GM18502 (cell line): Measurements from ENCODE around the gene ZNF526.

Source experiments
- ATAC-seq: cut with Tn5 transposase; IDR thresholded peaks from one replicate; pipeline ENCODE4 v1.9.1; 2021; ENCODE audit warnings: mild to moderate bottlenecking; ENCODE audit not compliant: unreplicated experiment, poor library complexity

ZNF526 gene, protein sequence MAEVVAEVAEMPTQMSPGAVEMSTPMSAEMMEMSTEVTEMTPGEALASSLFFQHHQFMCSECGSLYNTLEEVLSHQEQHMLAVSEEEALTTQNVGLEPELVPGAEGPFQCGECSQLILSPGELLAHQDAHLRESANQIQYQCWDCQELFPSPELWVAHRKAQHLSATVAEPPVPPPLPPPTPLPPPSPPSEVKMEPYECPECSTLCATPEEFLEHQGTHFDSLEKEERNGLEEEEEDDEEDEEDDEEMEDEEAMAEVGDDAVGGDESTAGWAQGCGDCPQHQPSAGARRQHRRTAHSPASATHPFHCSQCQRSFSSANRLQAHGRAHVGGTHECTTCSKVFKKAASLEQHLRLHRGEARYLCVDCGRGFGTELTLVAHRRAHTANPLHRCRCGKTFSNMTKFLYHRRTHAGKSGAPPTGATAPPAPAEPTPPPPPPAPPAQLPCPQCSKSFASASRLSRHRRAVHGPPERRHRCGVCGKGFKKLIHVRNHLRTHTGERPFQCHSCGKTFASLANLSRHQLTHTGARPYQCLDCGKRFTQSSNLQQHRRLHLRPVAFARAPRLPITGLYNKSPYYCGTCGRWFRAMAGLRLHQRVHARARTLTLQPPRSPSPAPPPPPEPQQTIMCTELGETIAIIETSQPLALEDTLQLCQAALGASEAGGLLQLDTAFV

DNA sequence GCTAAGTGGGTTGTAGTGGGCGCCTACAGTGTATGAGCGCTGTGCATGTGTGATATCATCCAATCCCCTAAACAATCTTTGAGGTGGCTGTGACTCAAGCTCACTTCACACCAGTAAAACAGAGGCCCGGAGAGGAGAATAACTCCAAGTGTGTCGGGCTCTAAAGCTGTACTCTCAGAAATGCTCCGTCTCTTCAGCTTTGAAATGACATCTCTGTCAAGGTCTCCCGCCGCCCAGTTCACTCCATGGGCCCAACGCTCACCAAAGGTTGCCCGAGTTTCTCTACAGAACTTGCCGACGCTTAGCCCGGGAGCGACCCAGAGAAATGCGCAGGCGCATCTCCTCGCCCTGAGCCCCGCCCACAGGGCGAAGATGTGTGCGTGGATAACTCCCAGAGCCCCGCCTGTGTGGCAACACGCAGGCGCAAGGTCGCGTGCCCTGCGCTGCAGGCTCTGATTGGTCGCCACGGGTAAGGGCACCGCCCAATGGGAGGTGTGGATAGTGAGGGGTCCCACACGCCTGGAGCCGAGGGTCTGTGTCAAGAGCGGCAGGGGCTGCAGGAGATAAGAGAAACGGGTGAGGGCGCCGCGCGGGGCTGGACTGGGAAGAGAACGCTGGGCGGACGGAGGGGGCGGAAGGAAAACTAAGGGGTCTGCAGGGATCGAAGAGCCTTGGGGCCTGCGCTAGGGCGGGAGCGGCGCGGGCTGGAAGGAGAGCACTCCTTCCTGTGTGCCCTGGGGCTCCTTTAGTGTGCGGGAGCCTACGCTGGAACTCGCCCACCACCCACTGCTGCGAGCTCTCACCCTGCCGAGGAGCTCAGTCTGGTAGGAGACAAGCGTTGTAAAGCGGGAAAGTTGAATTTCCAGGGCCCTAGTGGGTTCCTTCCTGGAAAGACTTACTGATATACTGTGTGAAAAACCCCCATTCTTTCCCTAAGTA, at the start of gene ZNF526:
TSS of gene ZNF526 (plus strand) at position 501 of the 939 bp plus-strand sequence. CDS start 4,092 bp downstream, outside the sequence.
- ATAC-seq, result peak; percentile 74

DNA sequence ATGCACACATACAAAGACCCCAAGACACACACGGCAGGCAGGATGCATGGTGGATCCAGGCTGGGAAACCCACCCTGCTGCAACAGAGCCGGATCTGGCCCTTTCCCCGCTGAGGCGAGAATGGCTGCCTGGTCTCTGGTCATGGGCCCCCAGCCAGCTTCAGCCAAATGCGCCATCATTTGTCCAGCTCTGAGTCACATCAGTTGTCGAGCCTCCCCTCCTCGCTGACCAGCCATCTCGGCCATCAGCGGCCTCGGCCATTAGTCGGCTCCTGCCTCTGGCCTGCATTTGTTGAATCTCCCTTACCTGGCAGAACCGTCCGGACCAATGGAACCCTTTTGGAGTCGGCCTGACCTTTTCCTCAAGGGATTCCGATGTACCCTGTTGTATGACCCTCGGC, 49.4 kb upstream of the ZNF526 start:
- no peak for ATAC-seq

DNA sequence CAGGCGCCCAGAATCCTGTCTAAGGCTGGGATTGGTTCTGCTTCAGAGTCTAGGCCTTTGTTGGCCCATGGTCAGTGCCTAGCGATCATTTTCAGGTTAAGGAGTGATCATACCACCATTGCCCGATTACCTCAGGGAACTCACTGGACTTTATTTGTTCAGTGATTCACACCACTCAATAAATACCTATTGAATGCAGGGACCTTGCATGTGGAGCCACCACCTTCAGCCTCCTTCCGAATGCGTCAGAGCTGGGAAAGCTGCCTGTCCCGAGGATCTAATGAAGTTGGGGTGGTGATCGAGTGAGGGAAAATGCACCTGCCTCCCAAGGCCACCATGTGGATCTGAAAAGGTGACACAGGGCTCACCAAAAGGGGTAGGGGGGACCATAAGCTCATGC, 47.9 kb upstream of the ZNF526 start:
- ATAC-seq, result no peak

DNA sequence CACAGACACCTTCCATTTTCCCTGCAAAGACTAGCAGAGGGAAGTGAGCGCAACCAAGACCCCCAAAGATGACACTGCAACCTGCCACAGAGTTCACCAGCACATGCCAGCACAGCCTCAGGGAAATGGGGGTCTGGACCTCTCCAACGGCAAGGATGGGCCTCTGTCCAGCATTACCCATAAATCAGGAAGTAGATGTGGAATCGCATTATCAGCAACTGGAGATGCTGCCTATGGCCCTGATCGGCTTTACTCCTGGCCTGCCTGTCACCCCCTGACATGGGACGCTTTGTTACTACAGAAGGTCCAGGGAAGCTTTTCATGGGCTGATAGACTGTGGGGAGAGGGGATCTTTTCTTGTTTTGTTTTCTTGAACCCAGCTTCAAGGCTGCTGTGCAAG, 46.4 kb upstream of the ZNF526 start:
- no peak for ATAC-seq

DNA sequence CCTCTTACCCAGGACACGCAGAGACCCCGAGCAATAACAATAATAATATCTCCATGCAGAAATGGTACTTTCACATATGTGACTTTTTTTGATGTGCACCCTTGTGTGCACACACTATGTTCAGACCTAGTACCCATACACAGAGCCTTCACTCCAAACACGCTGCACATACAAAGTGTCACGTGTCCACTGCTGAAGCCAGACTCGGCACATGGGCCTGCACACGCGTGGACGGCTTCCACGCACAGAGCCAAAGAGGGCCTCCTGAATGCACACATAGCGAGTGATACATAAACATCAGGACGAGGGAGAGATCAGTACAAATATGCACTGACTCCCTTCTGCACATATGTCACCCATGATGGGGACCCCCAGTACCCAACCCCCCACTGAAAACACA, 45.9 kb upstream of the ZNF526 start:
- no peak for ATAC-seq

DNA sequence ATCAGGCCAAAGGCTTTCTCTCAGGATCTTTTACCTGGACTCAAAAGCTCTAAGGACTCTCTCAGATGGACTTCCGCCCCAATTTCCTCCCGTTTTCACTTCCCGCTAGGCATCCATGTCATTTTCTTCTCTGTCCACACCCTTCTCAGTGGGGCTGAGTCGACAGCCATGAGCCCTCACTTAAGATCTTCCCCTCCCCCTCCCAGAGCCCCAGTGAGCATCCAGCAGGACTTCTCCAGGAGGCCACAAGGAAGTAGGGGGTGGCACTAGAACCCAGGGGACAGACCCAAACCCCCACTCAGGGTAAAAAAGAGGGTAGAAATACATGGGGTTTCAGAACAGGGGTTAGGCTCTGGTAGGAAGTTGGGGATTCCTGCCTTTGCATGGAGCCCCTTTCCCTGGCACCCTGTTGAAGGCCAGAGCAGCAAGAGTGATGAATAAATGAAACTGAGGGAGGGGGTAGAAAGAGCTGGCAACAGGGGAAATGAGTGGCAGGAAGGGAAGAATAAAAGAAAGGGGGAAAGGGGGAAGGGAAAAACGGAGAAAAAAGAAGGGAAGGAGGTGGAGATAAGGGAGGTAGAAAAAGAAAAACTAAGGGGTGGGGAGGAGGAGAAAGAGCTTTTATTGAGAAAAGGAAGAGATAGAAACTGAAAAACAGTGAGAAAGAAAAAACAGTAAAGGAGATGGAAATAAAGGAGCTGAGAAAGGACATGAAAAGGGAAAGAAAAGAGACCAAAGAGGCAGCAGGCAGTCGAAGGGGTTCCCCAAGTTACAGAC, 45.0 kb upstream of the ZNF526 start:
- no peak for ATAC-seq

DNA sequence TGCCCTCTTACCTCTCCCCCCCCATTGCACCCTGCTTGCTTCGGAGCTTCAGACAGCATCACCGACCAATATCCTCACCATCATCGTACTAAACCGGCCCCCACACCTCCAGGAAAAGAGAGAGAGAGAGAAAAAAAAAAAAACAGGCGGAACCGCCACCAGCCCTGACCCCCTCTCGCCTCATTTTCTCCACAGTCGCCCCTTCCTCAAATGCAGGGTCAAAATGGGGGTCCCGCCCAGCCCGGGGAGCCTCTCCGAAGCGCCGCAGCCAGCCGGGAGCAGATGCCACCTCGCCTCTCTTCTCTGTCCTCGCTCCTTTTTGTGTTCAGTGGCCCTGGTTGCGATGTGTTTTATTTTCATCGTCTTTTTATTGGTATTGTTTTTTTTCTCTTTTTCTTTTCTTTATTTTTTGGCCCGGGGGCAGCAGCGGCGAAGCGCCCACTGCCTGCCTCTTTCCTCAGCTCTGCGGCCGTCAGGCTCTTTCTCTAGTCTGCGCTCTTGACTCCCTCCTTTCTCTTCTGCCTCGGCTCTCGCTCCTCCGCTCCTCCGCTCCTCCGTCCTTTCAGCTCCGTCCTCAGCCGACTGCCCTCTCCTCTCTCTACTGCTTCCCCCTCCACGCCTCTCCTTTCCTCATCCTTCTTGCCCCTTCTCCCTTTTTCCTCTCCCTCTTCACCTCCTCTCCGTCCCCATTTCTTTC, 44.0 kb upstream of the ZNF526 start:
- ATAC-seq, result no peak

DNA sequence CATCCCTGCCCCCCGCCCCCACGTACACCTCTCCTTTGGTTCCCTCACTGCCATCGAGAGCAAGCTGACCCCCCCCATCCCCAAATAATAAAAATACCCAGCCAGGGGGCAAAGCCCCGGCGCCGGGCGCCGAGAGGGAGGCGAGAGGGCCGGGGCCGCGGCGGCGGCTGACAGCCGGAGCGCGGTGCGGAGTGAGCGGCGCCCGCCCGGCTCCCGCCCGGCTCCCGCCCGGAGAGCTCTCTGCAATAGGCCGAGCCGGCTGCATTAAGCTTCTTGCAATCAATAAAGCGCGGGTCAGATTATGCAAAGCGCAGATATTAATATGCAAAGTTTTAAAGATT, 43.5 kb upstream of the ZNF526 start:
- ATAC-seq, result no peak

DNA sequence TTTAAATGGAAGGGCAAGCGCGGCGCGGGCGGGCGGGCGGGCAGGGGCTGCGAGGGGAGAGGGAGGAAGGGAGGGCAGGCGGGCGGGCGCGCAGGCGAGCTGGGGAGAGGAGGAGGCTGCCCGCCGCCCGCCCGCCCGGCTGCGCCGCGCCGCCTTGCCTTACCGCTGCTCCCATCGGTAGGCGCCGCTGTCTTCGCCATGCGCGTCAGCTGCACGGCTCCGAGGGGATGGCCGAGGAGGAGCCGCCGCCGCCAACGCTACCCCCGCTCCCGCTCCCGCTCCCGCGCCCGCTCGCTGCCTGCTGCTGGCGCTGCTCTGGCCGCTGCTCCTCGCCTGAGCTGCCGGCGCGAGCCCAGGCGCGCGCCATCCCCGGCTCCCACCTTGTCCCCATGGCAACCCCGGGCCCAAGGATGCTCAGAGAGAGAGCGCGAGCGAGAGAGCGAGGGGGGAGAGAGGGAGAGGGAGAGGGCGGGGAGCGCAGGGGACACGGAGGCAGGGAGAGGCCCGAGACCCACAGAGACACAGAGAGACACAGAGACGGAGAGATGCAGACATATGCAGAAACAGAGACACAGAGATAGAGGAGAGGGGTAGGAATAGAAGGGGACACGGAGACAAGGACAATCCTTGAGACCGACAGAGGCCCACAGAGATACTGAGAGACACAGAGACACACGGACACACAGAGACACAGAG, 43.0 kb upstream of the ZNF526 start:
- ATAC-seq, result no peak

DNA sequence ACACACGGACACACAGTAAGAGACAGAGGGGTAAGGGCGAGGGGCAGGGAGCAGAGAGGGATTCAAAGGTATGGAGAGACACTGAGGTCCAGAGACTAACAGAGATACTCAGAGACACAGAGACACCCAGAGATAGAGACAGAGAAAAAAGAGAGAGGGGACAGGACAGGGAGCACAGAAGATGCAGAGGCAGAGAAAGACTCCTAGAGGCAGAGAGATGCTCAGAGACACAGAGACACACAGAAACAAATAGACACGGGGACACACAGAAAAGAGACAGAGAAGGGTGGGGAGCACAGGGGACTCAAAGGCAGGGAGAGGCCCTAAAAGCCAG, 42.5 kb upstream of the ZNF526 start:
- no peak for ATAC-seq

DNA sequence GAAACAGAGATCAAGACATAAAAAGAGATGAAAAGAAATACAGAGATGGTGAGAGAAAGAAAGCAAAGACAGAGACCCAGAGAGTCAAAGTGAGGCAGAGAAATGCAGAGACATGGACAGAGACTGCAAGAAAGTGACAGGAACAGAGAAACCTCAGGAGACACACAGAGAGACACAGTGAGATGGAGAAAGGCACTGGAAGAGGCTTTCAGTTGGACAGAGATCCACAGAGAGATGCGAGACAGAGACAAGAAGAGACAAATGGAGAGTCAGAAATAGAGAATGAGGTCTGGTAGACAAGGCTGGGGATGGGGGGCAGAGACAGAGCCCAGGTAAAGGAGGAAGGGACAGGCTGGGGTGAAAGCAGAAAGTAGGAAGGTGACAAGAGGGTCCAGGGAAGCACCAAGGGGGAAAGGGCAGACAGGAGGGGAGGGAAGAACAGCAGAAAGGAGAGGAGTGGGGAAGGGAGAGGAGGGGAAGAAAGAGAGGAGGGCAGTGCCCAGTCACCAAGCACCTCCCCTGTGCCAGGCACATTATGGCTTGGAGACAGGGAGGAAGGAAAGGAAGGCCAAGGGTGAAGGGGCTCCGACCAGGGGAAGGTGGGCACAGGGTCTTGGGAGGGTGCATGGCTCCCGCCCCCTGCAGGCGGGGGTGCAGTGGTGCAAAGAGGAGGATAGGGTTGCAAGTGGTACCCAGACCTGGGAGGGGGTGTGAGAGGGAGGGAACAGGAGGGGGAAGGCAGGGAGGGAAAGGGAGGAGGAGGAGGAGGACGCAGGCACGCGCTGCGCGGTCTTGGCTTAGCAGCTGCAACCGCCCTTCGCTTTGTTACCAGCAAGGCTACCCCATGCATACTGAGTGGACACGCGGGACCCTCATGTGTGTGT, 41.1 kb upstream of the ZNF526 start:
- ATAC-seq, result no peak

DNA sequence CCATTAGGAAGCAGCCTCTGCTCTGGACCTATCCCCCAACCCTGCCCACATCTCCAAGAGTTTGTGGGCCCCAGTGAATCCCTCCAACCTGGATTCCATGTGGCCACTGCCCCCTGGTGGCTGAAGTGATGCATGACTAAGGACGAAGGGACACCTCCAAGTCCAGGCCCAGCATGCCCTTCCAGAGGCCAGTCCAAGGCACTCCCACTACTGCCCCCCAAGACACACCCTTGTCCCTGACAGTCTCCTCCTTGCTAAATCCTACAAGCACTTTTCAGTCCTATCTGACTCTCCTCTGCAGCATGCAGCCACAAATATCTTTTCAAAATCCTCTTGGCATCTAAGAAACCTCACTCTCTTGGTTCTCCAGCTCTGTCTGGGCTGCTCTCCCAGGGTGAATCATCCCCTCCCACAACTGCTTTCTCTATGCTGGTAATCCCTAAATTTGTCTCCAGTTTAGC, 35.7 kb upstream of the ZNF526 start:
- no peak for ATAC-seq

DNA sequence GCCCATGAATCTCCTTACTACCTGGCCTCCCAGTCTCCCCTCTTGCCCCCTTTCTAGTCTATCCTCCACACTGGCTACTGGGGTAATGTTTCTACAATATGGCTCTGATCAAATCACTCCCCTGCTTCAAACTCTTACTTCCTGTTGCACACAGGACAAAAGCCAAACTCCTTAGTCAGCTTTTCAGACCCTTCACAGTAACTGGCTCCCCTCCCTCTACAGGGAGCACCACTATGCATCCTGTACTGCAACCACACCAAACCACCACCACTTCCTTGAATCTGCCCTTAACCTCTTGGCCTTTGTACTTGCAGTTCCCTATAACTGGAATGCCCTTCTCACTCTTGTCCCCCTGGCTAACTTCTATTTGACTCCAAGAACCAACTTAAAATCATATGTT, 34.8 kb upstream of the ZNF526 start:
- ATAC-seq, result no peak

DNA sequence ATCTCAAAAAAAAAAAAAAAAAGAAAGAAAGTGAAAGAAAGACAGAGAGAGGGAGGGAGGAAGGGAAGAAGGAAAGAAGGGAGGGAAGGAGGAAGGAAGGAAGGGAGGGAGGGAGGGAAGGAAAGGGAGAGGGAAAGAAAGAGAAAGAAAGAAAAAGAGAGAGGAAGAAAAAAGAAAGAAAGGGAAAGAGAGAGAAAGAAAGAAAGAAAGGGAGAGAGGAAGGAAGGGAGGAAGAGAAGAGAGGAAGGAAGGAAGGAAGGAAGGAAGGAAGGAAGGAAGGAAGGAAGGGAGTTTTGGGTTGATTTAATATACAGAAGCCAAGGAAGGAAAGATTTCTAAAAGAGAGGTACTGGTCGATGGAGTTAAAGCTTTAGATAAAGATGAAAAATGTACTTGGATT, 31.4 kb upstream of the ZNF526 start:
- no peak for ATAC-seq

DNA sequence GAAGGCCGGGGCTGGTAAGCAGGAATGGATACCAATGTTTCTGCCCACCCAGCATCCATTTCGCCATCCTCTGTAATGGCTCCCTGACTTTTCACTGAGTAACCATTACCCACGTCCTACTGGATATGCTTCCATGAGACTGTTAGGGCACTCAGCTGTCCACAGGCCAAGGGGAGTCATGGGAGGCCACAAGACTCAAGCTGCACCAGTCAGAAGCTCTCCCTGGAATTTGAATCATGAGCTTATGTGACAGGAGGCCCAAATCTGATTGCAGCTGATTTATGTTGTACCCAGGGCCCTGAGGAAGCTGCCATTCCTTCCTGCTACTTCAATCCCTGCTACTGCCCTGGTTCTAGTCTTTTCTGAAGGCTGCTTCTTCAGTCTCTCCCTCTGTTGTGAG, 31.0 kb upstream of the ZNF526 start:
- ATAC-seq, result no peak

DNA sequence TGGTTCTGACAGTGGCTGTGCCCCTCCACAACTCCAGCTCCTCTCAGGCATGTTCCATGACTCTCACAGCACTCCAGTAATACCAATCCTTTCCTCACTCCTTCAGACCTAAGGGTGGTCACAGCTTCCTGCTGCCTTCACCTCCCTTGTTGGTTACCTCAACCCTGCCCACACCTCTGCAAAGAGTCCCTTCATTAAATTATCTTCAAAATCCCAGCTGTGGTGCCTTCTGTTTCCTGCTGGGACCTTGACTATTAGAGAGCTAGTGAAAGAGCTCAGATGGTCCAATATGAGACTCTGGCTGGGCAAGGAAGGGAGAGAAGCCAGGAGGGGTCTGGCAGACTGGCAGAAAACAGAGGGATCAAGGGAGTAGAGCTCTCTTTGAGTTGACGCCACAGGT, 28.8 kb upstream of the ZNF526 start:
- no peak for ATAC-seq

DNA sequence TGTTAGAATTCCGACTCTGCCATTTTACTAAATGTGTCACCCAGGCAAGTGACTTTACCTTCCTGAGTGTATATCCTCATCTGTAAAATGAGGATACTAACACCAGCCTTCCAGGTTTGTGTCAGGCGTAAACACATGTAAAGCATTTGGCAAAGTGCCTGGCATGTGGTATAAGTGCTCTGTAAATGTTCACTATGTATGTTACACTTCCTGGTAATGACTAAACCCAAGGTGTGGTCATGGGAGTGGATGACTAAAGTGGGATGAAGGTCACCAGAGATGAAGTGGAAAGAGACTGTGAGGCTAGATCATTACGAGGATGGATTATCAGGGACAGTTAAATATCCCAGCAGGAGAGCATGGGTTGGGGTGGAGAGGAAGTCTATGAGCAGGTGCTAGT, 28.3 kb upstream of the ZNF526 start:
- ATAC-seq, result no peak

DNA sequence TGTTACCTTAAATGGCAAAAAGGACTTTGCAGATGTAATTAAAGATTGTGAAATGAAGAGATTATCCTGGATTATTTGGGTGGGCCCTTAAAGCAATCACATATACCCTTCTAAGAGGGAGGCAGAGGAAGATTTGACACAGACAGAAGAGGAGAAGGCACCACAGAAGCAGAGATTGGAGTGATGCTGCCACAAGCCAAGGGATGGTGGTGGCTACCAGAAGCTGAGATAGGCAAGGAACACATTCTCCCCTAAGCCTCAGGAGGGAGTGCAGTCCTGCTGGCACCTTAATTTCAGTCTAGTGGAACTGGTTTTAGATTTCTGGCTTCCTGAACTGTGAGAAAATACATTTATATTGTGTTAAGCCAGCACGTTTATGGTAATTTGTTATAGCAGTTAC, 26.8 kb upstream of the ZNF526 start:
- no peak for ATAC-seq
